ENCODE data around the gene KRT13.

Gene KRT13

DNA sequence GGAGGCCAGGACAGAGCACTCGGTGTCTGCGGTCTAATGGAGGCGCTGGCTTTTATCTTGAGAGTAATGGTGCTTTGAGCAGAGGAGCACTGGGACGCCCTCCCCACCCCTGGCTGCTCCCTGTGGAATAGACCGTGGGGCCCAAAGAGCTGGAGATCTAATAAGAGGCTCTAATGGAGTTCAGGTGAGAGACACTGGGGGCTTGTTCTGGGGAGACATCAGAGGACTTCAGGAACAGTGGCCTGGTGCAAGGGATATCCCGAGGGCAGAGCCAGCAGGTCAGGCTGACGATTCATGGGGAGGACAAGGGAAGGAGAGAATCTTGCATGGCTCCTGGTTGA is 32.2 kb upstream of the KRT13 start:
- no peak overlapping the region for H3K4me3 ChIP-seq (ENCODE audit: low read length in 2 of 2)
- H3K4me1 ChIP-seq (ENCODE audit: control insufficient read depth, insufficient read depth, low read length): no peaks in the 10 kb centered on the region
- H3K9me3 ChIP-seq (ENCODE audit: control insufficient read depth in 2 of 2, low read length in 2 of 2): no peaks in the 10 kb centered on the region
- peaks cover 0 to 5% of the 10 kb centered on the region in 2 donors for H3K27me3 ChIP-seq (ENCODE audit: control insufficient read depth in 1 of 2, insufficient read depth in 2 of 2, low read length in 2 of 2)
- no peak overlapping the region for H3K27ac ChIP-seq (ENCODE audit: low read length)
- no peak overlapping the region for H3K9ac ChIP-seq (ENCODE audit: low read length in 2 of 2)
- no peaks in the 10 kb centered on the region for H3K36me3 ChIP-seq (ENCODE audit: control insufficient read depth in 2 of 2, insufficient read depth in 2 of 2, low read length in 2 of 2)

DNA sequence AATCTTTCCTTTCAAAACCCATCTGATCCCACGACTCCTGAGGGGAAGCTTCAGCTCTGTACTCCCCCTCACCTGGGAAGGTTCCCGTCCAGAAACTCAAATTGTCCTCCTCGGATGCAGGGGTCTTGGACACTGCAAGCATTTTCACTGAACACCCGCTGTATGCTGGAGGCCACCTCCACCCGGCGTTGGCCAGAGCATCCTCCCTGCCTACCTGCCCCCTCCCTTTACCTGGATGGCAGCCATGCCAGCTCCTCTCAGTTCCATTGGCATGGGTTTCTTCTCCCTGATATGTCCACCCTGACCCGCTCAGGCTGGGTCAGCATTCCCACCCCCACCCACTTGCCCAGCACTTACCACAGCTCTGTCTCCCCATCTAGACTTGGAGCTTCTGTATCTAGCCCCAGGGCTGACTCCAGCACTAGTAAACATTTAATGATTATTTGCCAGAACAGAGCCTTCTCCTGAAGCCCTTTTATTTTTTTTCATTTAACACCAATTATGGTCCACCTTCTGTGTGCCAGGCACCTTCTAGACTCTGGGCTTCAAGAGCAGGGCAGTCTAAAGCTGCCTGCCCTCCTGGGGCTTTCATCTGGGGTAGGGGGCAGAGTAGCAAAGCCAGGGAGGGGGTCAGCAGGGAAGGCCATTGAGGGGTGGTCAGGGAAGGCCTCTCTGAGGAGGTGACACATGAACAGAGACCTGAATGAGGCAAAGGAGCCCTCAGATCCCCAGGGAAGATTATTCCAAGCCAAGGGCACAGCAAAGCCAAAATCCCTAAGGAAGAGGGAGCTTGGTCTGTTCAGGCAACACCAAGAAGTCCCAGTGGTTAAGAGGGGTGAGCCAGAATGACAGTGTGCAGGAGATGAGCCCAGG is 31.6 kb upstream of the KRT13 start:
- no peaks in the 10 kb centered on the region for H3K9me3 ChIP-seq (ENCODE audit: control insufficient read depth in 2 of 2, low read length in 2 of 2)
- peaks cover 0 to 7% of the 10 kb centered on the region in 2 donors for H3K27me3 ChIP-seq (ENCODE audit: control insufficient read depth in 1 of 2, insufficient read depth in 2 of 2, low read length in 2 of 2)
- no peak overlapping the region for H3K27ac ChIP-seq (ENCODE audit: low read length)
- no peaks in the 10 kb centered on the region for H3K36me3 ChIP-seq (ENCODE audit: control insufficient read depth in 2 of 2, insufficient read depth in 2 of 2, low read length in 2 of 2)
- H3K4me1 ChIP-seq (ENCODE audit: control insufficient read depth, insufficient read depth, low read length): no peaks in the 10 kb centered on the region
- H3K4me3 ChIP-seq (ENCODE audit: low read length in 2 of 2): no peak overlapping the region
- H3K9ac ChIP-seq (ENCODE audit: low read length in 2 of 2): no peak overlapping the region

DNA sequence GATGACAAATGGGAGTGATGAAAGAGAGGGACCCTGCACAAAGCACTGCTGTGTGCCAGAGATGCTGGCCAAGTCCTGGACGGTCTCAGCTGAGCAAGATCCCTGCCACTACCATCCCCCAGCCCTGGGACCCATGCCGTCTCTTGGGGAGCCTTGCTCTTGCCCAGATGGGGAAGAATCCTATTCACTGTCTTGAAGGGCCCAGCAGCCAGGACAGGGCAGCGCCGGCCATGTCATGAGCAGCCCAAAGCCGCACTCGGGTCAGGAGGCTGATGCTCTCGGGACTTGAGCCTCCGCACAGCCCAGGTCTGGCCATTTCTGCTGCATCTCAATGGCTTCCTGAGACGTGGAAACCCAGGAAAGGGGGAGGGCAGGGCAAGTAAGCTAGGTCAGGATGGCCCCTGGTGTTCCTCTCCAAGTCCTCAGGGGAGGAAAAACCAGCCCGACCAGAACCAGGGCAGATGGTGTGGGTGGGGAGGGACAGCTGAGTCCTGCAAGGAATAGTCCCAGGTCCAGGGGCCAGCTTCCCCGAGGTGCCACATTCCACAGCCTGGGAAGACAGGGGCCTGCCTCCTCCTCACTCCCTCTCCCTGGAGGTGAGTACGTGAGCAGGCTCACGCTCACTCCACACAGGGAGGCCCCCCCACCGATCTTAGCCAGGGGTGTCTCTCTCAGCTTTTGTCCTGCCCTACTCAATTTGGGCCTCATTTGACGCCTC is 30.5 kb upstream of the KRT13 start:
- Histone ChIP-seq H3K9ac (ENCODE audit: low read length in 2 of 2) (no peak overlapping the region), H3K36me3 (ENCODE audit: control insufficient read depth in 2 of 2, insufficient read depth in 2 of 2, low read length in 2 of 2) (no peaks in the 10 kb centered on the region), H3K4me3 (ENCODE audit: low read length in 2 of 2) (no peak overlapping the region), H3K4me1 (ENCODE audit: control insufficient read depth, insufficient read depth, low read length) (no peaks in the 10 kb centered on the region), H3K27me3 (ENCODE audit: control insufficient read depth in 1 of 2, insufficient read depth in 2 of 2, low read length in 2 of 2) (peaks cover under 1 to 10% of the 10 kb centered on the region in 2 donors), H3K27ac (ENCODE audit: low read length) (no peak overlapping the region), H3K9me3 (ENCODE audit: control insufficient read depth in 2 of 2, low read length in 2 of 2) (no peaks in the 10 kb centered on the region)

DNA sequence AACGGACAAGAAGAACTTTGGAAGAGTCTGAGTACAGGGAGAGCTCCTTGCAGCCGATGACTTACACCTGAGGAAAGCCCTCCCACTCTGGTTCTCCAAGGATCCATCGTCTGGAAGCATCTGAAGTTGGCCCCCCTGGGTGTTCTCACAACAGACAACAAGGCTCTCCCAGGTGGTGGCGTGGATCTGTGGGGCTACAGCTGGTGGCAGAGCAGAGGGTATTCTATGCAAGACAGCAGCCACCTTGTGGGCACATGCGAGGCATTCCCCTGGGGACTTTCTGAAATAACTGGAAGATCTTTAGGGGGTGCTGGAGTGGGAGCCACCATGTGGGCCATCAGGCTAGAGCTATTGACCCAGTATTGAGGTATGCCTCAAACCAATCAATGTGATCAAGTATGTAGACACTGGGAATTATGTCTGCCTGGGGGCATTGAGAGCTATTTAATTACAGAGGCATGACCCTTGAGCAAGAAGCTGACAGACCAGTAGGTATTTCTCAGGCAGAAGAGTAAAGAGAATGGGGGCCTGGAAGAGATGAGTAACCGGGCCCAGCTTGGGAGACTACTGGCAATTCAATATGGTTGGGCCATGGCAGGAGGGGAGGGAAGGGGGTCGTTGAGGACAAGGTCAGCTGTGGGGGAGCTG is 29.6 kb upstream of the KRT13 start:
- Histone ChIP-seq H3K9me3 (ENCODE audit: control insufficient read depth in 2 of 2, low read length in 2 of 2) (no peaks in the 10 kb centered on the region), H3K4me1 (ENCODE audit: control insufficient read depth, insufficient read depth, low read length) (no peaks in the 10 kb centered on the region), H3K27ac (ENCODE audit: low read length) (no peak overlapping the region), H3K36me3 (ENCODE audit: control insufficient read depth in 2 of 2, insufficient read depth in 2 of 2, low read length in 2 of 2) (no peaks in the 10 kb centered on the region), H3K9ac (ENCODE audit: low read length in 2 of 2) (no peak overlapping the region), H3K27me3 (ENCODE audit: control insufficient read depth in 1 of 2, insufficient read depth in 2 of 2, low read length in 2 of 2) (peaks cover 6 to 14% of the 10 kb centered on the region in 2 donors), H3K4me3 (ENCODE audit: low read length in 2 of 2) (no peak overlapping the region)

DNA sequence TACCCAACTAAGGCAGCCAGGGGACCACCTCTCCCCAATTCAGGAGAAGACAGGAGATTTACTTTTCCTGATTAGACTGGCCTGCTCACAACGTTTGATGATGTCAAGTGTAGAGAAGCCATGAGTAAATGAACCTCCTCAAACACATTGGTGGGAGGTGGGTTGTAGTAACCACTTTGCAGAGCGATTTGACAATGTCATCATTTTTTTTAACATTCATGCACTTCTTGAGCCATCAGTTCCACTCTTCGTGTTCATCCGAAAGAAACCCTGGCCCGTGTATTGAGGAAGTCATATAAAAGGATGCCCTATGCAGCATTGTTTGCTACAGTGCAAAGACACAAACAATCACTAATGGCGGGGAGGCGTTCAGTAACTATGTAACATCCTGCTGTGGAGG is 28.2 kb upstream of the KRT13 start:
- no peak overlapping the region for H3K4me3 ChIP-seq (ENCODE audit: low read length in 2 of 2)
- H3K27ac ChIP-seq (ENCODE audit: low read length): no peak overlapping the region
- H3K9me3 ChIP-seq (ENCODE audit: control insufficient read depth in 2 of 2, low read length in 2 of 2): no peaks in the 10 kb centered on the region
- no peaks in the 10 kb centered on the region for H3K4me1 ChIP-seq (ENCODE audit: control insufficient read depth, insufficient read depth, low read length)
- no peaks in the 10 kb centered on the region for H3K36me3 ChIP-seq (ENCODE audit: control insufficient read depth in 2 of 2, insufficient read depth in 2 of 2, low read length in 2 of 2)
- H3K9ac ChIP-seq (ENCODE audit: low read length in 2 of 2): no peak overlapping the region
- H3K27me3 ChIP-seq (ENCODE audit: control insufficient read depth in 1 of 2, insufficient read depth in 2 of 2, low read length in 2 of 2): peaks cover 15 to 27% of the 10 kb centered on the region in 2 donors

DNA sequence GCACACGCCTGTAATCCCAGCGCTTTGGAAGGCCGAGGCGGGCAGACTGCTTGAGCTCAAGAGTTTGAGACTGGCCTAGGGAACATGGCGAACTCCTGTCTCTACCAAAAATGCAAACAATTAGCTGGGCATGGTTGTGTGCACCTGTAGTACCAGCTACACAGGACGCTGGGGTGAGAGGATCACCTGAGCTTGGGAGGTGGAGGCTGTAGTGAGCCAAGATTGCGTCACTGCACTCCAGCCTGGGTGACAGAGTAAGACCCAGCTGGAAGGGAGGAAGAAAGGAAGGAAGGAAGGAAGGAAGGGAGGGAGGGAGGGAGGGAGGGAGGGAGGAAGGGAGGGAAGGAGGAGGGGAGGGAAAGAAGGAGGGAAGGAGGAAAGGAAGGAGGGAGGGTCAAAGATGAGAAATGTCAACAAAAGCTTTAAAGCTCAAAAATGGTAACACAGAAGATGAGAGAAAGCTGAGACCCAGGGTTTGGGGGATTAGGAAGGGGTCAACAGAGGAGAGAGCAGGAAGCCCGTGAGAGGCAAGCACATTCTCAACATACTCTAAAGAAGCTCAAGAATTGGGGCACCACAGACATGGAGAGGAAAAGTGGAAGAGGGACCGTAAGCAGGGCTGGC is 27.6 kb upstream of the KRT13 start:
- Histone ChIP-seq H3K27ac (ENCODE audit: low read length) (no peak overlapping the region), H3K36me3 (ENCODE audit: control insufficient read depth in 2 of 2, insufficient read depth in 2 of 2, low read length in 2 of 2) (no peaks in the 10 kb centered on the region), H3K9ac (ENCODE audit: low read length in 2 of 2) (no peak overlapping the region), H3K9me3 (ENCODE audit: control insufficient read depth in 2 of 2, low read length in 2 of 2) (no peaks in the 10 kb centered on the region), H3K4me1 (ENCODE audit: control insufficient read depth, insufficient read depth, low read length) (peaks cover 3% of the 10 kb centered on the region), H3K27me3 (ENCODE audit: control insufficient read depth in 1 of 2, insufficient read depth in 2 of 2, low read length in 2 of 2) (peaks cover 20 to 29% of the 10 kb centered on the region in 2 donors), H3K4me3 (ENCODE audit: low read length in 2 of 2) (no peak overlapping the region)

DNA sequence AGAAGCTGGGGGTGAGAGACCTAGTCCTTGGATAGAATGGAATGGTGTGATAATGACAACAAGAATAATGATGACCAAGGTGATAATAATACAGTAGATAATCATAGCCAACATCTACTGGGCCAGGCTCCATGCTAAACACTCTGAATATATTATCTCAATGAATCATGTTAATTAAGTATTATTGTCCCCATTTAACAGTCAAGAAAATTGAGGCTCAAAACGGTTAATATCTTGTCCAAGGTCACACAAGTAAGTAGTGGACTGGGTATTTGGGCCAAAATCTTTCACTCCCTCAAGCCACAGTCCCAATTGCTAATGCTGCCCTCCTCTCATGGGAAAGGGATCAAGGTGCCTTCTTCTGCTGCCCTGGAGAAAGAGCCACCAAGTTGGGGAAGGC is 26.6 kb upstream of the KRT13 start:
- no peak overlapping the region for H3K9ac ChIP-seq (ENCODE audit: low read length in 2 of 2)
- H3K36me3 ChIP-seq (ENCODE audit: control insufficient read depth in 2 of 2, insufficient read depth in 2 of 2, low read length in 2 of 2): no peaks in the 10 kb centered on the region
- no peaks in the 10 kb centered on the region for H3K9me3 ChIP-seq (ENCODE audit: control insufficient read depth in 2 of 2, low read length in 2 of 2)
- H3K27ac ChIP-seq (ENCODE audit: low read length): no peak overlapping the region
- H3K27me3 ChIP-seq (ENCODE audit: control insufficient read depth in 1 of 2, insufficient read depth in 2 of 2, low read length in 2 of 2): peaks cover 31 to 37% of the 10 kb centered on the region in 2 donors
- no peak overlapping the region for H3K4me3 ChIP-seq (ENCODE audit: low read length in 2 of 2)
- peaks cover 8% of the 10 kb centered on the region for H3K4me1 ChIP-seq (ENCODE audit: control insufficient read depth, insufficient read depth, low read length)

DNA sequence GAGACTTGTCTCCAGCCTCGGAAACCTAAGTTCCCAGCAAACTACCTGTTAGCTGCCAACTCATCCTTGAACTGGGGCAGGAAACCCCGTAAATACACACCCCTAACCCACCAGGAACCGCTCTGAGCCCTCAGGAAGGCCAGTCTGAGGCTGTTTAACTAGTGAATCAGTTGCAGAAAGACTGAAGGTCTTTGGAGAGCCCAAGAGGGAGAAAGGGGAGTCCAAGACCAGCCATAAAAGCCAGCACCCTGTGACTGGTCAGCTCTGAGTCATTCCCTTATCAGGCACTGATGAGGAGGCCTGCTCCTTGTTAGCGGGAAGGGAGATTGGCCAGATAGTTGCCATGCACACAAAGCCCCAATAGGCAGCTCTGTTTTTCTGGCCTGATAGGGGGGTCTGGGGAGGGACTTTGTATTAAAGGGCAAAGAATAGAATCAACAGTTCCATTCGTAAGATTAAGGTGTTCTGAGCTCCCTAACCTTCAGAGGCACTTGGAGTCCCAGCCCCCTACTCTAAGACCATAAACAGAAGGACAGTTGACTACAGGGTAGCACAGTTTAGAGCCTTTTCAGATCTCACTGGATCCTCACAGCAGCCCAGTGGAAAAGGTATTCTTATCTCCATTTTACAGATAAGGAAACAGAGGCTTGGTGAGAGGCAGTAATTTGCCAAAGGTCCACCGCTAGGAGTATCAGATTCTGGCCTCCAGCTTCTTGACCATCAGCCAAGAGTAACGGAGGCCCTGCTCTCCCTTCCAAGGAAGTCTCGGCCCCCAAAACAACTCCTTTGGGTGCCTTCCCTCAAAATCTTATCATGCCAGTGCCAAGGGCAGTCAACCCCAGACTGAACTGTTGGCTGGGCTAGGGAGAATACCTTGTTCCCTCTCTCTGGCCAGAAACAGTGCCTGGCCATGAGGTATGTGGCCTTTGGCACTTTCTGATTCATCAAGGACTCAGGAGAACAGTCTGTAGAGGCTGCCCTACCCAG is 24.9 kb upstream of the KRT13 start:
- no peaks in the 10 kb centered on the region for H3K36me3 ChIP-seq (ENCODE audit: control insufficient read depth in 2 of 2, insufficient read depth in 2 of 2, low read length in 2 of 2)
- H3K4me1 ChIP-seq (ENCODE audit: control insufficient read depth, insufficient read depth, low read length): peaks cover 8% of the 10 kb centered on the region
- no peaks in the 10 kb centered on the region for H3K9me3 ChIP-seq (ENCODE audit: control insufficient read depth in 2 of 2, low read length in 2 of 2)
- no peak overlapping the region for H3K4me3 ChIP-seq (ENCODE audit: low read length in 2 of 2)
- H3K9ac ChIP-seq (ENCODE audit: low read length in 2 of 2): no peak overlapping the region
- H3K27ac ChIP-seq (ENCODE audit: low read length): no peak overlapping the region
- peaks cover 35% of the 10 kb centered on the region in 2 donors for H3K27me3 ChIP-seq (ENCODE audit: control insufficient read depth in 1 of 2, insufficient read depth in 2 of 2, low read length in 2 of 2)

DNA sequence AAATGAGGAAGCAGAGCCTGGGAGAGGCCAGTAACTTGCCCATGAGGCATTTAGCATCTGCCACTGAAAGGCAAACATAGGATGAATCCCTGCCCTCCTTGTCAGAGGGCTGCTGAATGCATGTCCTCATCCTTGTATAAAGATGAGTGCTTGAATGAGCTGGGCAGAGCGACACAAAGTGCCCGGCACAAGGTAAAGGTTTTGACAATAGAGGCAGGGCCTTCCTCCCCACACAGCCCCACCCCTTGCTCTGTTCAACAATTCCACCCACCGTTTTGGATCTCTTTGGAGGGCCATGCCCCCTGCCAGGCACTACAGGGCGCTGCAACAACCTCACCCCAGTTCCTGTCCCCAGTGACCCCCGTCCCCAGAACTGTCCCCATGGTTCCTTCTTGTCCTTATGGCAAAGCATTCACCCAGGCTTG is 24.1 kb upstream of the KRT13 start:
- Histone ChIP-seq H3K27ac (ENCODE audit: low read length) (no peak overlapping the region), H3K27me3 (ENCODE audit: control insufficient read depth in 1 of 2, insufficient read depth in 2 of 2, low read length in 2 of 2) (peaks cover 35% of the 10 kb centered on the region in 2 donors), H3K36me3 (ENCODE audit: control insufficient read depth in 2 of 2, insufficient read depth in 2 of 2, low read length in 2 of 2) (no peaks in the 10 kb centered on the region), H3K4me3 (ENCODE audit: low read length in 2 of 2) (no peak overlapping the region), H3K9me3 (ENCODE audit: control insufficient read depth in 2 of 2, low read length in 2 of 2) (no peaks in the 10 kb centered on the region), H3K4me1 (ENCODE audit: control insufficient read depth, insufficient read depth, low read length) (peaks cover 8% of the 10 kb centered on the region), H3K9ac (ENCODE audit: low read length in 2 of 2) (no peak overlapping the region)

DNA sequence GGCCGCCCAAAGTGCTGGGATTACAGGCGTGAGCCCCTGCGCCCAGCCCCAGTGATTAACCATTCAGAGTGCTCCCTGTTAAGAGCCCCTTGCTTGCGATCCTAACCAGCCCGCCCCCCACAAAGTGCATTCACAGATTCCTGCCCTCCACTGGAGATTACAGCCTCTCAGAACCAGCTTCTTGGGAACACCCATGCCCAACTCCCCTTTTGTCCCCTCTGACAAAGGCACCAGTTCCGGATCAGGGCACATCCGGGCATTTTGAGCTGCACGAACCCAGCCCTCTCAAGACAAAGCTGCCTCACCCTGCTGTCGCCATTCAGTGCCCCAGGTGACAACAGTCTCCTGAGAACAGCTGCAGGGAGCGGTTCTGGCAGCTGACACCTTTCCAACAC is 23.5 kb upstream of the KRT13 start:
- Histone ChIP-seq H3K9me3 (ENCODE audit: control insufficient read depth in 2 of 2, low read length in 2 of 2) (no peaks in the 10 kb centered on the region), H3K4me1 (ENCODE audit: control insufficient read depth, insufficient read depth, low read length) (peaks cover 8% of the 10 kb centered on the region), H3K4me3 (ENCODE audit: low read length in 2 of 2) (no peak overlapping the region), H3K9ac (ENCODE audit: low read length in 2 of 2) (no peak overlapping the region), H3K36me3 (ENCODE audit: control insufficient read depth in 2 of 2, insufficient read depth in 2 of 2, low read length in 2 of 2) (no peaks in the 10 kb centered on the region), H3K27ac (ENCODE audit: low read length) (no peak overlapping the region), H3K27me3 (ENCODE audit: control insufficient read depth in 1 of 2, insufficient read depth in 2 of 2, low read length in 2 of 2) (peaks cover 35 to 38% of the 10 kb centered on the region in 2 donors)
